ENCODE measurements around the gene GALNT2. TPM values are rescaled to one million over a fixed set of nuclear protein-coding genes. Genes with fewer than 3 reads are reported as not detected.
A peak's percentile ranks its signal among the peaks of the same experiment; 100 is the strongest.

GALNT2 gene
- polyA plus RNA-seq, 4 donors = 10.8 to 43.9 (median 23.3) TPM

- H3K27me3 ChIP-seq (ENCODE audit: control insufficient read depth in 3 of 3, insufficient read depth in 3 of 3, low read length in 3 of 3) = no peaks in the 10 kb centered on the region
- H3K9me3 ChIP-seq (ENCODE audit: control insufficient read depth in 2 of 2, insufficient read depth in 1 of 2, low read depth in 1 of 2, low read length in 1 of 2) = no peaks in the 10 kb centered on the region
- no peak for FAIRE-seq
- H3K27ac ChIP-seq (ENCODE audit: low read depth in 1 of 3, low read length in 2 of 3) = no peak overlapping the region
- H3K36me3 ChIP-seq (ENCODE audit: control insufficient read depth in 3 of 3, insufficient read depth in 2 of 3, low read depth in 1 of 3, low read length in 3 of 3) = peaks cover 0 to 8% (median 0%) of the 10 kb centered on the region in 3 donors
- 45 to 71% (median 55%) methylated on average over 6 of the region's 6 CpGs for WGBS, 3 donors
- no peak overlapping the region for H3K4me3 ChIP-seq (ENCODE audit: low read depth in 1 of 3, low read length in 3 of 3)
- DNase-seq = peak; percentile 49 to 65
- H3K4me1 ChIP-seq (ENCODE audit: control insufficient read depth in 3 of 3, insufficient read depth in 2 of 3, low read depth in 1 of 3, low read length in 2 of 3) = peaks cover 0 to 22% (median 8%) of the 10 kb centered on the region in 3 donors
These were observed 52.3 kb downstream of the GALNT2 start for GRCh38 chr1:230119340-230119739.

GRCh38 chr1:230120289-230120920 lies 53.4 kb downstream of the GALNT2 start:
- FAIRE-seq (no peak), DNase-seq (no peak)
- peaks cover 0 to 6% (median 0%) of the 10 kb centered on the region in 3 donors for H3K36me3 ChIP-seq (ENCODE audit: control insufficient read depth in 3 of 3, insufficient read depth in 2 of 3, low read depth in 1 of 3, low read length in 3 of 3)
- H3K4me1 ChIP-seq (ENCODE audit: control insufficient read depth in 3 of 3, insufficient read depth in 2 of 3, low read depth in 1 of 3, low read length in 2 of 3) = peaks cover 0 to 30% (median 11%) of the 10 kb centered on the region in 3 donors
- no peak overlapping the region for H3K4me3 ChIP-seq (ENCODE audit: low read depth in 1 of 3, low read length in 3 of 3)
- no peak overlapping the region for H3K27ac ChIP-seq (ENCODE audit: low read depth in 1 of 3, low read length in 2 of 3)
- 86 to 91% (median 91%) methylated on average over 14 of the region's 14 CpGs for WGBS, 3 donors
- H3K9me3 ChIP-seq (ENCODE audit: control insufficient read depth in 2 of 2, insufficient read depth in 1 of 2, low read depth in 1 of 2, low read length in 1 of 2) = no peaks in the 10 kb centered on the region
- H3K27me3 ChIP-seq (ENCODE audit: control insufficient read depth in 3 of 3, insufficient read depth in 3 of 3, low read length in 3 of 3) = no peaks in the 10 kb centered on the region

GRCh38 chr1:230120921-230121381 lies 53.9 kb downstream of the GALNT2 start:
- Histone ChIP-seq H3K9me3 (ENCODE audit: control insufficient read depth in 2 of 2, insufficient read depth in 1 of 2, low read depth in 1 of 2, low read length in 1 of 2) (no peaks in the 10 kb centered on the region), H3K27ac (ENCODE audit: low read depth in 1 of 3, low read length in 2 of 3) (peak overlapping the region in 1 of 3 donors; percentile 61), H3K4me1 (ENCODE audit: control insufficient read depth in 3 of 3, insufficient read depth in 2 of 3, low read depth in 1 of 3, low read length in 2 of 3) (peaks cover 5 to 36% (median 11%) of the 10 kb centered on the region in 3 donors), H3K27me3 (ENCODE audit: control insufficient read depth in 3 of 3, insufficient read depth in 3 of 3, low read length in 3 of 3) (no peaks in the 10 kb centered on the region), H3K4me3 (ENCODE audit: low read depth in 1 of 3, low read length in 3 of 3) (no peak overlapping the region), H3K36me3 (ENCODE audit: control insufficient read depth in 3 of 3, insufficient read depth in 2 of 3, low read depth in 1 of 3, low read length in 3 of 3) (peaks cover 0 to 6% (median 0%) of the 10 kb centered on the region in 3 donors)
- DNase-seq = peak in 1 of 2 donors; percentile 41
- FAIRE-seq = no peak
- 45 to 65% (median 53%) methylated on average over 9 of the region's 9 CpGs for whole genome bisulfite sequencing, 3 donors

- FAIRE-seq (no peak), DNase-seq (no peak)
- Histone ChIP-seq H3K4me1 (ENCODE audit: control insufficient read depth in 3 of 3, insufficient read depth in 2 of 3, low read depth in 1 of 3, low read length in 2 of 3) (peaks cover 9 to 32% (median 11%) of the 10 kb centered on the region in 3 donors), H3K36me3 (ENCODE audit: control insufficient read depth in 3 of 3, insufficient read depth in 2 of 3, low read depth in 1 of 3, low read length in 3 of 3) (peaks cover 0 to 6% (median 0%) of the 10 kb centered on the region in 3 donors), H3K27ac (ENCODE audit: low read depth in 1 of 3, low read length in 2 of 3) (peak overlapping the region in 1 of 3 donors; percentile 77), H3K9me3 (ENCODE audit: control insufficient read depth in 2 of 2, insufficient read depth in 1 of 2, low read depth in 1 of 2, low read length in 1 of 2) (no peaks in the 10 kb centered on the region), H3K27me3 (ENCODE audit: control insufficient read depth in 3 of 3, insufficient read depth in 3 of 3, low read length in 3 of 3) (no peaks in the 10 kb centered on the region), H3K4me3 (ENCODE audit: low read depth in 1 of 3, low read length in 3 of 3) (no peak overlapping the region)
- WGBS, 3 donors = 34 to 78% (median 46%) methylated on average over 4 of the region's 4 CpGs
These were observed 54.9 kb downstream of the GALNT2 start for GRCh38 chr1:230121950-230122349.

- no peaks in the 10 kb centered on the region for H3K27me3 ChIP-seq (ENCODE audit: control insufficient read depth in 3 of 3, insufficient read depth in 3 of 3, low read length in 3 of 3)
- no peak for FAIRE-seq
- H3K36me3 ChIP-seq (ENCODE audit: control insufficient read depth in 3 of 3, insufficient read depth in 2 of 3, low read depth in 1 of 3, low read length in 3 of 3) = peaks cover 0 to 6% (median 0%) of the 10 kb centered on the region in 3 donors
- peak overlapping the region in 2 of 3 donors; percentile 6 to 77 for H3K27ac ChIP-seq (ENCODE audit: low read depth in 1 of 3, low read length in 2 of 3)
- H3K4me1 ChIP-seq (ENCODE audit: control insufficient read depth in 3 of 3, insufficient read depth in 2 of 3, low read depth in 1 of 3, low read length in 2 of 3) = peaks cover 9 to 31% (median 11%) of the 10 kb centered on the region in 3 donors
- H3K9me3 ChIP-seq (ENCODE audit: control insufficient read depth in 2 of 2, insufficient read depth in 1 of 2, low read depth in 1 of 2, low read length in 1 of 2) = no peaks in the 10 kb centered on the region
- WGBS, 3 donors = 80 to 85% (median 80%) methylated on average over 16 of the region's 16 CpGs
- no peak overlapping the region for H3K4me3 ChIP-seq (ENCODE audit: low read depth in 1 of 3, low read length in 3 of 3)
- DNase-seq = no peak
These were observed 55.6 kb downstream of the GALNT2 start for GRCh38 chr1:230122366-230123279.

GRCh38 chr1:230123280-230124185 lies 56.5 kb downstream of the GALNT2 start:
- Histone ChIP-seq H3K27ac (ENCODE audit: low read depth in 1 of 3, low read length in 2 of 3) (peak overlapping the region; percentile 6 to 77 (median 69)), H3K4me3 (ENCODE audit: low read depth in 1 of 3, low read length in 3 of 3) (no peak overlapping the region), H3K9me3 (ENCODE audit: control insufficient read depth in 2 of 2, insufficient read depth in 1 of 2, low read depth in 1 of 2, low read length in 1 of 2) (no peaks in the 10 kb centered on the region), H3K27me3 (ENCODE audit: control insufficient read depth in 3 of 3, insufficient read depth in 3 of 3, low read length in 3 of 3) (no peaks in the 10 kb centered on the region), H3K4me1 (ENCODE audit: control insufficient read depth in 3 of 3, insufficient read depth in 2 of 3, low read depth in 1 of 3, low read length in 2 of 3) (peaks cover 9 to 31% (median 11%) of the 10 kb centered on the region in 3 donors), H3K36me3 (ENCODE audit: control insufficient read depth in 3 of 3, insufficient read depth in 2 of 3, low read depth in 1 of 3, low read length in 3 of 3) (peaks cover 0 to 6% (median 0%) of the 10 kb centered on the region in 3 donors)
- WGBS, 3 donors = 59 to 70% (median 68%) methylated on average over 13 of the region's 13 CpGs
- no peak for FAIRE-seq
- DNase-seq = peak; percentile 52 to 81

- Histone ChIP-seq H3K36me3 (ENCODE audit: control insufficient read depth in 3 of 3, insufficient read depth in 2 of 3, low read depth in 1 of 3, low read length in 3 of 3) (peaks cover 0 to 6% (median 0%) of the 10 kb centered on the region in 3 donors), H3K4me1 (ENCODE audit: control insufficient read depth in 3 of 3, insufficient read depth in 2 of 3, low read depth in 1 of 3, low read length in 2 of 3) (peaks cover 8 to 26% (median 9%) of the 10 kb centered on the region in 3 donors), H3K27me3 (ENCODE audit: control insufficient read depth in 3 of 3, insufficient read depth in 3 of 3, low read length in 3 of 3) (no peaks in the 10 kb centered on the region), H3K9me3 (ENCODE audit: control insufficient read depth in 2 of 2, insufficient read depth in 1 of 2, low read depth in 1 of 2, low read length in 1 of 2) (no peaks in the 10 kb centered on the region), H3K4me3 (ENCODE audit: low read depth in 1 of 3, low read length in 3 of 3) (no peak overlapping the region), H3K27ac (ENCODE audit: low read depth in 1 of 3, low read length in 2 of 3) (peak overlapping the region; percentile 64 to 88 (median 69))
- 79 to 91% (median 86%) methylated on average over 9 of the region's 9 CpGs for WGBS, 3 donors
- FAIRE-seq (no peak), DNase-seq (no peak)
These were observed 57.4 kb downstream of the GALNT2 start for GRCh38 chr1:230124186-230125128.

All from small intestine (tissue), 7 donors.